IPS-18c (cell line): ENCODE measurements around the gene HSDL1.
A peak's percentile ranks its signal among the peaks of the same experiment; 100 is the strongest.

ENCODE experiments used
- H3K4me3 ChIP-seq: 2 replicates; pipeline ENCODE4 v1.7.0; 2013; ENCODE audit warnings: low read depth, mild to moderate bottlenecking, low read length, moderate library complexity; ENCODE audit not compliant: insufficient read depth
- H3K9me3 ChIP-seq: one replicate; pipeline ENCODE4 v1.6.1; 2013; ENCODE audit warnings: mild to moderate bottlenecking, low read length, moderate library complexity; ENCODE audit not compliant: control insufficient read depth, insufficient read depth

Gene HSDL1

GRCh38 chr16:84153660-84154214 lies 8.8 kb upstream of the HSDL1 start:
- no peaks in the 10 kb centered on the region for H3K9me3 ChIP-seq

GRCh38 chr16:84150926-84151325 lies 5.9 kb upstream of the HSDL1 start:
- H3K4me3 ChIP-seq: no peak overlapping the region
- H3K9me3 ChIP-seq: no peaks in the 10 kb centered on the region

More at GRCh38 chr16:84153660-84154214, 8.8 kb upstream of the HSDL1 start:
- H3K4me3 ChIP-seq: no peak overlapping the region

- no peaks in the 10 kb centered on the region for H3K9me3 ChIP-seq
- peak overlapping the region; percentile 83 for H3K4me3 ChIP-seq
Observed at GRCh38 chr16:84144209-84144858, 643 bp downstream of the HSDL1 start.

GRCh38 chr16:84143784-84144199 lies 1.2 kb downstream of the HSDL1 start:
- Histone ChIP-seq H3K9me3 (no peaks in the 10 kb centered on the region), H3K4me3 (peak overlapping the region; percentile 83)

- Histone ChIP-seq H3K9me3 (no peaks in the 10 kb centered on the region), H3K4me3 (no peak overlapping the region)
Observed at GRCh38 chr16:84143081-84143480, 1.9 kb downstream of the HSDL1 start.

GRCh38 chr16:84141143-84141670 lies 3.8 kb downstream of the HSDL1 start:
- Histone ChIP-seq H3K9me3 (no peaks in the 10 kb centered on the region), H3K4me3 (no peak overlapping the region)

- H3K4me3 ChIP-seq: no peak overlapping the region
- H3K9me3 ChIP-seq: no peaks in the 10 kb centered on the region
Observed at GRCh38 chr16:84139628-84140258, 5.2 kb downstream of the HSDL1 start.

GRCh38 chr16:84138824-84139627 lies 6.0 kb downstream of the HSDL1 start:
- no peaks in the 10 kb centered on the region for H3K9me3 ChIP-seq
- no peak overlapping the region for H3K4me3 ChIP-seq

GRCh38 chr16:84138500-84138823 lies 6.5 kb downstream of the HSDL1 start:
- Histone ChIP-seq H3K9me3 (no peaks in the 10 kb centered on the region), H3K4me3 (no peak overlapping the region)

- H3K4me3 ChIP-seq: no peak overlapping the region
- no peaks in the 10 kb centered on the region for H3K9me3 ChIP-seq
Observed at GRCh38 chr16:84137769-84138357, 7.1 kb downstream of the HSDL1 start.

- no peak overlapping the region; the same call in 1 of the 2 replicates for H3K4me3 ChIP-seq
- no peaks in the 10 kb centered on the region for H3K9me3 ChIP-seq
Observed at GRCh38 chr16:84137287-84137686, 7.7 kb downstream of the HSDL1 start.

- no peaks in the 10 kb centered on the region for H3K9me3 ChIP-seq
Observed at GRCh38 chr16:84136331-84137125, 8.4 kb downstream of the HSDL1 start.

GRCh38 chr16:84132527-84133285 lies 12.3 kb downstream of the HSDL1 start:
- H3K4me3 ChIP-seq: no peak overlapping the region

More at GRCh38 chr16:84136331-84137125, 8.4 kb downstream of the HSDL1 start:
- H3K4me3 ChIP-seq: no peak overlapping the region

GRCh38 chr16:84131117-84131516 lies 13.9 kb downstream of the HSDL1 start:
- H3K4me3 ChIP-seq: no peak overlapping the region
- H3K9me3 ChIP-seq: no peaks in the 10 kb centered on the region

More at GRCh38 chr16:84132527-84133285, 12.3 kb downstream of the HSDL1 start:
- H3K9me3 ChIP-seq: no peaks in the 10 kb centered on the region

GRCh38 chr16:84124257-84125073 lies 20.5 kb downstream of the HSDL1 start:
- H3K9me3 ChIP-seq: no peaks in the 10 kb centered on the region

More at GRCh38 chr16:84124257-84125073, 20.5 kb downstream of the HSDL1 start:
- H3K4me3 ChIP-seq: no peak overlapping the region
